Right lobe of liver (tissue), 6 donors: ENCODE data around the gene CWH43. TPM values are rescaled to one million over a fixed set of nuclear protein-coding genes. Genes with fewer than 3 reads are reported as not detected.

Source experiments
- ATAC-seq, 4 donors: fragments of 200-7000 bp; cut with Tn5 transposase; one replicate each; pipeline ENCODE4 v1.9.1; 2020; ENCODE audit warnings: mild to moderate bottlenecking in 4 of 4, moderate library complexity in 4 of 4
- DNase-seq, 3 donors: peaks; one replicate each; pipeline ENCODE4 v3.0.0-alpha.2; 2020
- H3K27ac ChIP-seq, 3 donors: fragments of 200-600 bp; one replicate each; pipeline ENCODE4 v1.8.0; 2022
- H3K27me3 ChIP-seq, 2 donors: fragments of 200-600 bp; one replicate each; pipeline ENCODE4 v1.8.0; 2022
- H3K36me3 ChIP-seq, 4 donors: fragments of 200-600 bp; sonication (generic) in 1 of 4; one replicate each; pipeline versions ENCODE4 v1.5.1 to v1.8.0; 2017 to 2022; ENCODE audit warnings: control low read depth in 1 of 4
- H3K4me1 ChIP-seq, 4 donors: fragments of 200-600 bp; sonication (generic) in 1 of 4; one replicate each; pipeline versions ENCODE4 v1.5.1 to v1.8.0; 2017 to 2022; ENCODE audit warnings: control low read depth in 1 of 4
- H3K4me3 ChIP-seq, 3 donors: fragments of 200-600 bp; one replicate each; pipeline ENCODE4 v1.8.0; 2022
- H3K9me3 ChIP-seq, 4 donors: fragments of 200-600 bp; sonication (generic) in 1 of 4; one replicate each; pipeline versions ENCODE4 v1.5.1 to v1.8.0; 2017 to 2022; ENCODE audit warnings: control low read depth in 1 of 4
- CTCF ChIP-seq, 4 donors: fragments of 200-600 bp in 3 of 4; fragments of 450-650 bp in 1 of 4; IDR thresholded peaks; one replicate each; pipeline versions ENCODE4 v1.5.1 to v1.8.0; 2016 to 2022; ENCODE audit warnings: antibody characterized with exemption in 4 of 4, mild to moderate bottlenecking in 2 of 4
- POLR2A ChIP-seq: fragments of 450-650 bp; IDR thresholded peaks from one replicate; pipeline ENCODE4 v1.6.1; 2017; ENCODE audit warnings: antibody characterized with exemption, mild to moderate bottlenecking
- WGBS: methylation state at CpG from one replicate; pipeline ENCODE4 v1.1.6; 2018; ENCODE audit warnings: low coverage, low lambda C conversion rate; ENCODE audit not compliant: insufficient coverage; ENCODE audit errors: missing lambda C conversion rate; 5-methylcytosine and 5-hydroxymethylcytosine counted together
- intact Hi-C, 2 donors: fragments of 100-400 bp; cut with DNase I; formaldehyde crosslinking; loops; one replicate each; pipeline versions ENCODE4 v1.11.2 to v1.14.1; 2022
- total RNA-seq, 6 experiments: library from RNA; depleted of rRNA in 2 of 6; stranded (reverse); fragments of >200 nt in 2 of 6; fragmentation: NEBNext Ultra II Directional in 3 of 6; extraction: Animal tissue kit (Norgen Biotek cat#: 25700) in 3 of 6; gene quantifications; one replicate each; pipeline versions ENCODE4 v1.1.0 to v1.2.4, GENCODE V29; 2016 to 2023
- donor health status: DM: no; HTN: yes; CAD: no.
- donor health status: DM: no; HTN: no; CAD: no.
- donor health status: DM: no; HTN: no; CAD: no.
- donor health status: DM: no; HTN: yes; CAD: no.
- donor health status: DM: no; HTN: yes; CAD: no.

Gene CWH43
- total RNA-seq, 6 experiments from 2014 or later, result 0.13 to 0.37 (median 0.22) TPM; not detected in 3

- 14% methylated on average over 11 of the region's 11 CpGs for WGBS
- ATAC-seq, result peak; percentile 70 to 86 (median 78)
- no peaks in the 10 kb centered on the region for H3K27me3 ChIP-seq
- H3K4me1 ChIP-seq, result no peaks in the 10 kb centered on the region
- H3K27ac ChIP-seq, result no peak overlapping the region
- no peak for TF ChIP-seq POLR2A
- TF ChIP-seq CTCF (IDR thresholded peaks at IDR 0.05), result peak; percentile 33 to 68 (median 60)
- no peak overlapping the region for H3K4me3 ChIP-seq
- no peaks in the 10 kb centered on the region for H3K36me3 ChIP-seq
- intact Hi-C loops, result no loop called here
- no peak for DNase-seq
- no peaks in the 10 kb centered on the region for H3K9me3 ChIP-seq
These were observed 46.5 kb downstream of the CWH43 start for GRCh38 chr4:49032440-49033161.

GRCh38 chr4:49036528-49036927, 50.5 kb downstream of the CWH43 start:
- no peak for DNase-seq
- TF ChIP-seq POLR2A, result no peak
- TF ChIP-seq CTCF (IDR thresholded peaks at IDR 0.05), result no peak
- H3K36me3 ChIP-seq, result no peaks in the 10 kb centered on the region
- intact Hi-C loops, result no loop called here
- H3K27ac ChIP-seq, result no peak overlapping the region
- 20% methylated on average over 3 of the region's 3 CpGs for WGBS
- no peak overlapping the region for H3K4me3 ChIP-seq
- no peaks in the 10 kb centered on the region for H3K27me3 ChIP-seq
- ATAC-seq, result no peak
- H3K9me3 ChIP-seq, result no peaks in the 10 kb centered on the region
- no peaks in the 10 kb centered on the region for H3K4me1 ChIP-seq

GRCh38 chr4:49044270-49044669, 58.2 kb downstream of the CWH43 start:
- Histone ChIP-seq H3K36me3 (no peaks in the 10 kb centered on the region), H3K4me1 (no peaks in the 10 kb centered on the region), H3K4me3 (no peak overlapping the region), H3K9me3 (no peaks in the 10 kb centered on the region), H3K27ac (no peak overlapping the region), H3K27me3 (no peaks in the 10 kb centered on the region)
- no peak for TF ChIP-seq CTCF (IDR thresholded peaks at IDR 0.05)
- TF ChIP-seq POLR2A, result no peak
- intact Hi-C loops, result no loop called here
- no peak for ATAC-seq
- DNase-seq, result no peak
- 46% methylated on average over 3 of the region's 3 CpGs for WGBS

GRCh38 chr4:49058306-49058705, 72.2 kb downstream of the CWH43 start:
- DNase-seq, result no peak
- ATAC-seq, result no peak
- H3K36me3 ChIP-seq, result no peaks in the 10 kb centered on the region
- peaks cover 0 to 2% (median 0%) of the 10 kb centered on the region in 4 donors for H3K4me1 ChIP-seq
- intact Hi-C loops, result no loop called here
- TF ChIP-seq POLR2A (no peak), CTCF (IDR thresholded peaks at IDR 0.05) (no peak)
- no peak overlapping the region for H3K4me3 ChIP-seq
- no peaks in the 10 kb centered on the region for H3K27me3 ChIP-seq
- no peak overlapping the region for H3K27ac ChIP-seq
- no peaks in the 10 kb centered on the region for H3K9me3 ChIP-seq
